Measurements from ENCODE around the gene CCDC167. TPM values are rescaled to one million over a fixed set of nuclear protein-coding genes. Genes with fewer than 3 reads are reported as not detected.

Gene CCDC167
- total and polyA plus RNA-seq, 2 of the 8 experiments (the other 6 are each of a cell fraction or from before 2014, with no cell fraction given) = 11.0 to 26.5 TPM

GRCh38 chr6:37482606-37483251 is 17.0 kb downstream of the CCDC167 start (continued):
- TF ChIP-seq CHD2 (IDR thresholded peaks at IDR 0.05; ENCODE audit: low read length) (no peak), HDAC2 (IDR thresholded peaks at IDR 0.05; ENCODE audit: borderline replicate concordance in 1 of 2, low read depth in 2 of 2, low read length in 2 of 2) (no peak), GABPA (IDR thresholded peaks at IDR 0.05; ENCODE audit: borderline replicate concordance, insufficient read depth, low read length) (no peak)
